Myometrial cell (primary cell): ENCODE data around the gene SERPINA10. TPM values are rescaled to one million over a fixed set of nuclear protein-coding genes. Genes with fewer than 3 reads are reported as not detected.

Experiments used
- total RNA-seq: library from RNA; depleted of rRNA; stranded (reverse); fragments of >200 nt; gene quantifications from 2 replicates; pipeline ENCODE4 v1.2.3, GENCODE V29; 2015

The SERPINA10 gene
- not detected in 2 replicates for total RNA-seq

GRCh38 chr14:94292872-94293577 lies at the start of gene SERPINA10:
TSS of gene SERPINA10 (minus strand) at chr14:94293268. CDS start at chr14:94290593, 2,675 bp downstream.

GRCh38 chr14:94322648-94323570 lies 29.8 kb upstream of the SERPINA10 start, which contains the start of gene SERPINA6:
TSS of gene SERPINA6 (minus strand) at chr14:94323336. CDS start at chr14:94314648, 8,688 bp downstream.

Other genes starting within 250 kb of the SERPINA10 start
- 89.9 and 94.8 TPM in 2 replicates for gene DDX24, start 212.1 kb downstream of the SERPINA10 start, total RNA-seq
- gene IFI27L1, start 212.0 kb downstream of the SERPINA10 start, total RNA-seq = 37.2 and 59.4 TPM in 2 replicates
- gene IFI27, start 182.5 kb downstream of the SERPINA10 start, total RNA-seq = 0.58 and 1.4 TPM in 2 replicates
- gene IFI27L2, start 163.7 kb downstream of the SERPINA10 start, total RNA-seq = 144 and 259 TPM in 2 replicates
- under 0.01 TPM in 1 of 2 replicates, not detected in the other for gene PPP4R4, start 118.9 kb downstream of the SERPINA10 start, total RNA-seq
- gene SERPINA6, start 30.1 kb upstream of the SERPINA10 start, total RNA-seq = not detected in 2 replicates
- not detected in 2 replicates for gene SERPINA2, start 73.4 kb upstream of the SERPINA10 start, total RNA-seq
- gene SERPINA1, start 95.3 kb upstream of the SERPINA10 start, total RNA-seq = 0.86 and 1.6 TPM in 2 replicates
- not detected in 2 replicates for gene SERPINA11, start 159.5 kb upstream of the SERPINA10 start, total RNA-seq
- gene SERPINA9, start 182.9 kb upstream of the SERPINA10 start, total RNA-seq = not detected in 2 replicates
- gene SERPINA12, start 216.2 kb upstream of the SERPINA10 start, total RNA-seq = not detected in 2 replicates